NB4 (cell line): Measurements from ENCODE around the gene DMGDH.

Experiments used
- MAX ChIP-seq: IDR thresholded peaks from 2 replicates; pipeline ENCODE4 v1.6.1; 2011; ENCODE audit warnings: low read depth, low read length
- POLR2A ChIP-seq: IDR thresholded peaks from 2 replicates; pipeline ENCODE4 v1.6.1; 2011; ENCODE audit warnings: mild to moderate bottlenecking; ENCODE audit not compliant: insufficient read length; ENCODE audit errors: extremely low read depth
- TF ChIP-seq, protein P1 (sequence below): IDR thresholded peaks from one replicate; pipeline ENCODE4 v1.5.1; 2012; ENCODE audit warnings: low read depth, low read length

DNA sequence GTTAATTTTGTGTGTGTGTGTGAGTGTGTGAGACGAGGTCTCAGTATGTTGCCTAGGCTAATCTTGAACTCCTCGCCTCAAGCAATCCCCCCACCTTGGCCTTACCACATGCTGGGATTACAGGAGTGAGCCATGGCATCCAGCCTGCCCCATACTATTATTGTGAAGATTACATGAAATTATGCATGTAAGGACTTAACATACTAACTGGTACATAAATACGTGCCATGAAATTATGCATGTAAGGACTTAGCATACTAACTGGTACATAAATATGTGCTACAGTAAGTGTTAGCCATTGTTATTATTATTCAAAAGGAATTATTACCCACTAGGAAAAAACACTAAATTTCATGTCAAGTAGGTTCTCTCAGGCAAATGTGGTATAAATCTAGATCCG, 16.2 kb downstream of the DMGDH start:
- TF ChIP-seq, protein P1, sequence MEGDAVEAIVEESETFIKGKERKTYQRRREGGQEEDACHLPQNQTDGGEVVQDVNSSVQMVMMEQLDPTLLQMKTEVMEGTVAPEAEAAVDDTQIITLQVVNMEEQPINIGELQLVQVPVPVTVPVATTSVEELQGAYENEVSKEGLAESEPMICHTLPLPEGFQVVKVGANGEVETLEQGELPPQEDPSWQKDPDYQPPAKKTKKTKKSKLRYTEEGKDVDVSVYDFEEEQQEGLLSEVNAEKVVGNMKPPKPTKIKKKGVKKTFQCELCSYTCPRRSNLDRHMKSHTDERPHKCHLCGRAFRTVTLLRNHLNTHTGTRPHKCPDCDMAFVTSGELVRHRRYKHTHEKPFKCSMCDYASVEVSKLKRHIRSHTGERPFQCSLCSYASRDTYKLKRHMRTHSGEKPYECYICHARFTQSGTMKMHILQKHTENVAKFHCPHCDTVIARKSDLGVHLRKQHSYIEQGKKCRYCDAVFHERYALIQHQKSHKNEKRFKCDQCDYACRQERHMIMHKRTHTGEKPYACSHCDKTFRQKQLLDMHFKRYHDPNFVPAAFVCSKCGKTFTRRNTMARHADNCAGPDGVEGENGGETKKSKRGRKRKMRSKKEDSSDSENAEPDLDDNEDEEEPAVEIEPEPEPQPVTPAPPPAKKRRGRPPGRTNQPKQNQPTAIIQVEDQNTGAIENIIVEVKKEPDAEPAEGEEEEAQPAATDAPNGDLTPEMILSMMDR, result no peak
- TF ChIP-seq MAX (no peak), POLR2A (no peak)
